ENCODE results near the gene CDC42EP4.
A peak's percentile ranks its signal among the peaks of the same experiment; 100 is the strongest.

Gene CDC42EP4

DNA sequence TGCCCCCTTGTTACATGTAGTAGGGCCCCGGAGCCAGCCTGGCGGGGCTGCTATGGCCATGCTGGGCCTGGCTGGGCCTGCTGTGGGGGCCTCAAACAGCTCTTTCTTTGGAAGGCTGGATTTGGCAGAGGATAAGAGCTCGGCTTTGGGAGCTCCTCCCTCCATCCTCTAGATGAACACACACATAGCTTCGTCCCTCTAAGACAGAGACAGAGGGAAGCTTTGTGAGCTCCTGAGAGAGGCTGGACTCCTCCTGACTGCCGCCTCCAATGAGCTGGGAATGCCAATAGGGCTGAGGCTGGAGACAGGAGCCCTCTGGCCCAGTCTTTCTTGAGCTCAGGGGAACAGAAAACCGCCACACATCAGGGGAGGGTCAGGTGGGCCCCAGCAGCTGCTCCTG, 37.3 kb upstream of the CDC42EP4 start:
- TF ChIP-seq, protein P1, sequence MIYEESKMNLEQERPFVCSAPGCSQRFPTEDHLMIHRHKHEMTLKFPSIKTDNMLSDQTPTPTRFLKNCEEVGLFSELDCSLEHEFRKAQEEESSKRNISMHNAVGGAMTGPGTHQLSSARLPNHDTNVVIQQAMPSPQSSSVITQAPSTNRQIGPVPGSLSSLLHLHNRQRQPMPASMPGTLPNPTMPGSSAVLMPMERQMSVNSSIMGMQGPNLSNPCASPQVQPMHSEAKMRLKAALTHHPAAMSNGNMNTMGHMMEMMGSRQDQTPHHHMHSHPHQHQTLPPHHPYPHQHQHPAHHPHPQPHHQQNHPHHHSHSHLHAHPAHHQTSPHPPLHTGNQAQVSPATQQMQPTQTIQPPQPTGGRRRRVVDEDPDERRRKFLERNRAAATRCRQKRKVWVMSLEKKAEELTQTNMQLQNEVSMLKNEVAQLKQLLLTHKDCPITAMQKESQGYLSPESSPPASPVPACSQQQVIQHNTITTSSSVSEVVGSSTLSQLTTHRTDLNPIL (CRISPR knock-in tag; IDR thresholded peaks at IDR 0.05; ENCODE audit: low read depth): no peak
- TF ChIP-seq GLIS3 (CRISPR knock-in tag; IDR thresholded peaks at IDR 0.05) (no peak), ZNF70 (CRISPR knock-in tag; IDR thresholded peaks at IDR 0.05) (no peak), CSDC2 (CRISPR knock-in tag; IDR thresholded peaks at IDR 0.05) (no peak), RARB (CRISPR knock-in tag; IDR thresholded peaks at IDR 0.05) (no peak), PPARA (CRISPR knock-in tag; IDR thresholded peaks at IDR 0.05; ENCODE audit: borderline replicate concordance) (no peak), ARNTL (CRISPR knock-in tag; IDR thresholded peaks at IDR 0.05; ENCODE audit: borderline replicate concordance, low read depth) (no peak), TCF4 (CRISPR knock-in tag; IDR thresholded peaks at IDR 0.05; ENCODE audit: borderline replicate concordance) (no peak), SNAI2 (CRISPR knock-in tag; IDR thresholded peaks at IDR 0.05) (no peak), TOX (CRISPR knock-in tag; IDR thresholded peaks at IDR 0.05; ENCODE audit: borderline replicate concordance) (no peak), ZNF8 (CRISPR knock-in tag; IDR thresholded peaks at IDR 0.05) (no peak), ZNF565 (CRISPR knock-in tag; conservative IDR thresholded peaks at IDR 0.05; ENCODE audit: low read depth) (no peak), ESRRG (CRISPR knock-in tag; IDR thresholded peaks at IDR 0.05) (no peak)
- TF ChIP-seq, protein P2, sequence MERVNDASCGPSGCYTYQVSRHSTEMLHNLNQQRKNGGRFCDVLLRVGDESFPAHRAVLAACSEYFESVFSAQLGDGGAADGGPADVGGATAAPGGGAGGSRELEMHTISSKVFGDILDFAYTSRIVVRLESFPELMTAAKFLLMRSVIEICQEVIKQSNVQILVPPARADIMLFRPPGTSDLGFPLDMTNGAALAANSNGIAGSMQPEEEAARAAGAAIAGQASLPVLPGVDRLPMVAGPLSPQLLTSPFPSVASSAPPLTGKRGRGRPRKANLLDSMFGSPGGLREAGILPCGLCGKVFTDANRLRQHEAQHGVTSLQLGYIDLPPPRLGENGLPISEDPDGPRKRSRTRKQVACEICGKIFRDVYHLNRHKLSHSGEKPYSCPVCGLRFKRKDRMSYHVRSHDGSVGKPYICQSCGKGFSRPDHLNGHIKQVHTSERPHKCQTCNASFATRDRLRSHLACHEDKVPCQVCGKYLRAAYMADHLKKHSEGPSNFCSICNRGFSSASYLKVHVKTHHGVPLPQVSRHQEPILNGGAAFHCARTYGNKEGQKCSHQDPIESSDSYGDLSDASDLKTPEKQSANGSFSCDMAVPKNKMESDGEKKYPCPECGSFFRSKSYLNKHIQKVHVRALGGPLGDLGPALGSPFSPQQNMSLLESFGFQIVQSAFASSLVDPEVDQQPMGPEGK (CRISPR knock-in tag; IDR thresholded peaks at IDR 0.05; ENCODE audit: borderline replicate concordance): no peak
- TF ChIP-seq, protein P3, sequence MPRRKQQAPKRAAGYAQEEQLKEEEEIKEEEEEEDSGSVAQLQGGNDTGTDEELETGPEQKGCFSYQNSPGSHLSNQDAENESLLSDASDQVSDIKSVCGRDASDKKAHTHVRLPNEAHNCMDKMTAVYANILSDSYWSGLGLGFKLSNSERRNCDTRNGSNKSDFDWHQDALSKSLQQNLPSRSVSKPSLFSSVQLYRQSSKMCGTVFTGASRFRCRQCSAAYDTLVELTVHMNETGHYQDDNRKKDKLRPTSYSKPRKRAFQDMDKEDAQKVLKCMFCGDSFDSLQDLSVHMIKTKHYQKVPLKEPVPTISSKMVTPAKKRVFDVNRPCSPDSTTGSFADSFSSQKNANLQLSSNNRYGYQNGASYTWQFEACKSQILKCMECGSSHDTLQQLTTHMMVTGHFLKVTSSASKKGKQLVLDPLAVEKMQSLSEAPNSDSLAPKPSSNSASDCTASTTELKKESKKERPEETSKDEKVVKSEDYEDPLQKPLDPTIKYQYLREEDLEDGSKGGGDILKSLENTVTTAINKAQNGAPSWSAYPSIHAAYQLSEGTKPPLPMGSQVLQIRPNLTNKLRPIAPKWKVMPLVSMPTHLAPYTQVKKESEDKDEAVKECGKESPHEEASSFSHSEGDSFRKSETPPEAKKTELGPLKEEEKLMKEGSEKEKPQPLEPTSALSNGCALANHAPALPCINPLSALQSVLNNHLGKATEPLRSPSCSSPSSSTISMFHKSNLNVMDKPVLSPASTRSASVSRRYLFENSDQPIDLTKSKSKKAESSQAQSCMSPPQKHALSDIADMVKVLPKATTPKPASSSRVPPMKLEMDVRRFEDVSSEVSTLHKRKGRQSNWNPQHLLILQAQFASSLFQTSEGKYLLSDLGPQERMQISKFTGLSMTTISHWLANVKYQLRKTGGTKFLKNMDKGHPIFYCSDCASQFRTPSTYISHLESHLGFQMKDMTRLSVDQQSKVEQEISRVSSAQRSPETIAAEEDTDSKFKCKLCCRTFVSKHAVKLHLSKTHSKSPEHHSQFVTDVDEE (CRISPR knock-in tag; IDR thresholded peaks at IDR 0.05): no peak
- peak; percentile 24 for ATAC-seq

DNA sequence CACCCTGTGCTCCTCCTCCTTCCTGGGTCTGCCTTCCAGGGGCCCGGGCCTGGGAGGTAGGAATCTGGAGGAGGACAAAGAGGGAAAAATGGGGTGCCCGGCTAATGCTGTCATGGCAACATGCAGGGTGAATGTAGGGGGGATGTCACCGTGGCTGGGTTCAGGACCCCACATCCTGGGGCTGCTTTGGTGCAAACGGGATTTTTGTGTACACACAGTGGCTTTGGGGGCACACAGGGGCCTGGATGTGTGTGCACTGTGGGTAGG, 37.0 kb upstream of the CDC42EP4 start:
- ATAC-seq: no peak
- TF ChIP-seq ISL1 (CRISPR knock-in tag; IDR thresholded peaks at IDR 0.05) (no peak), CSDC2 (CRISPR knock-in tag; IDR thresholded peaks at IDR 0.05) (no peak), TOX (CRISPR knock-in tag; IDR thresholded peaks at IDR 0.05; ENCODE audit: borderline replicate concordance) (no peak), SNAI2 (CRISPR knock-in tag; IDR thresholded peaks at IDR 0.05) (no peak)
- TF ChIP-seq, protein P4, sequence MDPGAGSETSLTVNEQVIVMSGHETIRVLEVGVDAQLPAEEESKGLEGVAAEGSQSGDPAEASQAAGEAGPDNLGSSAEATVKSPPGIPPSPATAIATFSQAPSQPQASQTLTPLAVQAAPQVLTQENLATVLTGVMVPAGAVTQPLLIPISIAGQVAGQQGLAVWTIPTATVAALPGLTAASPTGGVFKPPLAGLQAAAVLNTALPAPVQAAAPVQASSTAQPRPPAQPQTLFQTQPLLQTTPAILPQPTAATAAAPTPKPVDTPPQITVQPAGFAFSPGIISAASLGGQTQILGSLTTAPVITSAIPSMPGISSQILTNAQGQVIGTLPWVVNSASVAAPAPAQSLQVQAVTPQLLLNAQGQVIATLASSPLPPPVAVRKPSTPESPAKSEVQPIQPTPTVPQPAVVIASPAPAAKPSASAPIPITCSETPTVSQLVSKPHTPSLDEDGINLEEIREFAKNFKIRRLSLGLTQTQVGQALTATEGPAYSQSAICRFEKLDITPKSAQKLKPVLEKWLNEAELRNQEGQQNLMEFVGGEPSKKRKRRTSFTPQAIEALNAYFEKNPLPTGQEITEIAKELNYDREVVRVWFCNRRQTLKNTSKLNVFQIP (CRISPR knock-in tag; IDR thresholded peaks at IDR 0.05; ENCODE audit: borderline replicate concordance, low read depth): no peak

DNA sequence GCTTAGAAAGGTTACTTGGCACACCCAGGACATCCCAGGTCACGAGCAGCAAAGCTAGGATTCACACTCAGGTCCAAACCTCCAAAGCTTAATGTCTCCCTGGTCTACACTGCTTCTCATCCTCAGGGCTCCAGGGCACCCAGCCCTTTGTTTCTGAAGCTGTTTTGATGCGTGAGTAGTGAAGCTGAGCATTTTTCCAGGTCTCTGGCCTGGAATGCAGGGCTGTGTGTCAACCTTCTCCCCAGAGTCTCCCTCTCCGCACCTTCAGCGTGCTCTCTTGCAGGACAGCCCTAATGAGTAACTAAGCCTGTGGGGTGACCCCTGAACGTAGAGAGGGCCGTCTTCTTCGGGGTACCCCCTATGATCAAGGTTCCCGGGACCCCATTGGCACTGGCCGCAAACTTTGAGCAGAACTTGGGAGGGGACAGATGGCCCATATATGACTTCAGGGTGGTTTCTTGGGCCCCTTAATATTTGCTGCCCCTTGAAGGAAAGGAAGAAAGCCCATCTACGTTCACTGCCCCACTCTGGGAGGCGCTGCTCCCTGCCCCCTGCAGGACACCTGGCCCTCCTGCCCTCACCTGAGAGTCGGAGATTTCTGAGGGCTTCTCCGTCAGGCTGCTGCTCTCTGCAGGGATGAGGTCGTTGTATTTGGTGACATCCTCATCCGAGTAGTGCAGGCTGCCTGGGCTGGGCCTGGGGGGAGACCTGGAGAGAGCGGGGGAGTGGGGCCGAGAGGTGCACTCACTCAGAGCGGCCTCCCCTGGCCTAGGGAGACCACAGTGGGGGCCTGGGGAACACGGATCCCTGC, 36.4 kb upstream of the CDC42EP4 start:
- TF ChIP-seq GLIS3 (CRISPR knock-in tag; IDR thresholded peaks at IDR 0.05) (no peak), ZNF565 (CRISPR knock-in tag; conservative IDR thresholded peaks at IDR 0.05; ENCODE audit: low read depth) (no peak), ZFP3 (CRISPR knock-in tag; IDR thresholded peaks at IDR 0.05) (no peak), ZFP30 (CRISPR knock-in tag; IDR thresholded peaks at IDR 0.05) (no peak), ZNF8 (CRISPR knock-in tag; IDR thresholded peaks at IDR 0.05) (no peak), PPARA (CRISPR knock-in tag; IDR thresholded peaks at IDR 0.05; ENCODE audit: borderline replicate concordance) (no peak)
- TF ChIP-seq, protein P3 (CRISPR knock-in tag; IDR thresholded peaks at IDR 0.05): no peak
- no peak for ATAC-seq

Data from SK-N-SH treated with all-trans-retinoic acid at 6 μM for 48 hours (cell line).